GM21737 (cell line): ENCODE measurements around the gene PLPPR5.
A peak's percentile ranks its signal among the peaks of the same experiment; 100 is the strongest.
"Not testable (repeated sequence)": the region's sequence is repeated elsewhere in the genome, so short reads cannot be mapped to it uniquely, and the experiment has no call there.

Experiments
- ATAC-seq: cut with Tn5 transposase; IDR thresholded peaks from one replicate; pipeline ENCODE4 v1.9.1; 2021; ENCODE audit warnings: mild to moderate bottlenecking, moderate library complexity; ENCODE audit not compliant: unreplicated experiment

Gene PLPPR5

GRCh38 chr1:98919652-98920051, 85.0 kb downstream of the PLPPR5 start:
- ATAC-seq: no peak

GRCh38 chr1:98919211-98919610, 85.5 kb downstream of the PLPPR5 start:
- ATAC-seq: no peak

- no peak for ATAC-seq
Measured at GRCh38 chr1:98914547-98914946, 90.1 kb downstream of the PLPPR5 start.

- ATAC-seq: no peak
Measured at GRCh38 chr1:98910827-98911226, 93.8 kb downstream of the PLPPR5 start.

DNA sequence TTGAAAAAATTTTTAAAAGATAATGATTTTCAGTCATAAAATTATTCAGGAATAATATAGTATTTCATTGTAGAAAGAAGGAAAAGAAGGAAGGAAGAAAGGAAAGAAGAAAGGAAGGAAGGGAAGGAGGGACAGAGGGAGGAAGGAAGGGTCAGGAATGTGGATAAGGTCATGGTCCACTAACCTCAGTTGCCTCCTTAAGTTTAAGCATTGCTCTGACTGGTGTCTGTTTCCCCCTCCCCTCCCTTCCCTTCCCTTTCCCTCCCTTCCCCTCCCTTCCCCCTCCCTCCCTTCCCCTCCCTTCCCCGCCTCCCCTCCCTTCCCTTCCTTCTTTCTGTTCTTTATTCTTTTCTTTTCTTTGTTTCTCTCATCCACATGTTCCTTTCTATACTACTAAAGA, 95.7 kb downstream of the PLPPR5 start:
- no peak for ATAC-seq

DNA sequence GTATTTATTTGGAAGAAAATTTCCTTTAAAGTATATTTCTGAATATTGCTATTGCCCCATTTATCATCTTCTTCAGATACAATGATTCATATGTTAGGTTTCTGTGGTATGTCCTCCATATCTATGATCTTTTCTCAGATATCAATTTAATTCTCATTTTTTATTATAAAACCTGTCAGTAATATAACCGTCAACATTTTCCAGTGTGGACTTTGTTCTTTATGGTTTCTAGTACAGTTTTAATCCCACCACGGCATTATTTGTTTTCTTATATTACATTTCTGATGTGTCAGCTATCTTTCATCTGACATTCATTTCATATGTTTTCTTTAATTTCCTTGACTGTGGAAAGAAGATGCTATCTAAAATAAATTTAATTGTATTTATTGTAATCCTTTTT, 97.9 kb downstream of the PLPPR5 start:
- ATAC-seq: no peak

DNA sequence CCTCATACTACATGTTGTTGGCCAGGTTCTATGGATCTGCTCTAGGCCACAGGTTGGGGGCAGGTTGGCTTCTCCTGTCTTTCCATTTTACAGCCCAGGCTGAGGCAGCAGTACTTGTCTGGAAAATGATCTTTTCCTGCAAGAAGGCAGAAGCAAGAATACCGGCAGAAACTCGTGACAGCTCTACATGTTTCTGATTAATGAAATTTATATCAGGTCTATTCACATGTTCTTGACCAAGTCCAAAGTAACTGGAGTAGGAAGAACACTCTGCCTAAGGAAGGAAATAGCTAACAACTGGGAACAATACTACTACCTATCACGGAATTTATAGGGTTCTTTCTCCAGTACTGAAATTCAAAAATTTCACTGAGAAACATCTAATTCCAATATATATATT, 98.3 kb downstream of the PLPPR5 start:
- no peak for ATAC-seq

- ATAC-seq: no peak
Measured at GRCh38 chr1:98904684-98905083, 100.0 kb downstream of the PLPPR5 start.

GRCh38 chr1:98903726-98904125, 100.9 kb downstream of the PLPPR5 start:
- no peak for ATAC-seq

GRCh38 chr1:98903261-98903660, 101.4 kb downstream of the PLPPR5 start:
- no peak for ATAC-seq

- no peak for ATAC-seq
Measured at GRCh38 chr1:98898940-98899339, 105.7 kb downstream of the PLPPR5 start.

DNA sequence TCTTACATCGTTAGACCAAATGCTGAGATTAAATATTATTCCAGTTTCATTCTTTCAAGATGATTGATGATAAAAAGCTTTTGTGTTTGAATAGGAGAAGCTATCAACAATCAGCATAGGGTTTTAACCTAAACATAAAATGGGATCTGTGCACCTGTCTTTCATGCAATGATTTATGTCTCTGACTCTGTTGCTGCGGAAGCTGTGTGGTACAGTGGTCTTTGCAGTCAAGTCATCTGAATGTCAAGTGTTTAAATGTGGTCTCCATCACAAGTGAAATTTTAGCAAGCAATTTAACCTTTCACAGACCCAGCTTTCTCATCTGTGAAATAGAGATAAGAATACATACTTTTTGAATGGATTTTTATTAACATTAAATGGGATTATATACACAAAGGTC, 107.2 kb downstream of the PLPPR5 start:
- ATAC-seq: no peak

DNA sequence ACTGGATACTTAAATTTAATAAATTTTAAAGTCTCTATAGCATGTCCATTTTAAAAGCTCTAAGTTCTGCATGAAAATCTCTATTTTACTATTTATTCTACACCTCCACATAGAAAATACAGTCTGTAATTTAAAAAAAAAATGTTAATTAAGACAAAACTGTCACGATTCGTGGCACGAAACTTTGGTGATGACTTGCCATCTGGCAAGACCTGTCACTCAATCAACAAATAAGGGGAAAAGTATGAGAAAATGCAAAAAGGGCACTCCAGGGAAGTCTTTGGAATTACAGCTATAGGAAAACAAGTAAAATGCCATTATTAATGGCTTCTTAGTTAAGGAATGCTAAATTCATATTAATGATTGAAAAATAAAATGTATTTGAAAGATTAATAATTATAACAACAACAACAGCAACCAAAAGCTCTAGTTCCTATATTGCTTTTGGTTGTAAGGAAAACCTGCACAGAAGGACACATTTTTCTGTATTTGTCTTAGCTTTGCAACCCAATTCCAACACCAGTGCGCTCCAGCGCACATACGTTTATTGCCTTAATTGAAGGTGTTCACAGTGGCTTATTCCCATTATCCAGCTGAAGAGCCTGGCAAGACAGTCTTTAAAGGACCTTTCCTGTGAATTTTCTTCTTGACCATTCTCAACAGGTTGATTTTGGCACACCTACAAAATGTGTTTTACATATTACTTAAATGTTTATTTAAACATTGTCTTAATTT, 107.8 kb downstream of the PLPPR5 start:
- no peak for ATAC-seq

DNA sequence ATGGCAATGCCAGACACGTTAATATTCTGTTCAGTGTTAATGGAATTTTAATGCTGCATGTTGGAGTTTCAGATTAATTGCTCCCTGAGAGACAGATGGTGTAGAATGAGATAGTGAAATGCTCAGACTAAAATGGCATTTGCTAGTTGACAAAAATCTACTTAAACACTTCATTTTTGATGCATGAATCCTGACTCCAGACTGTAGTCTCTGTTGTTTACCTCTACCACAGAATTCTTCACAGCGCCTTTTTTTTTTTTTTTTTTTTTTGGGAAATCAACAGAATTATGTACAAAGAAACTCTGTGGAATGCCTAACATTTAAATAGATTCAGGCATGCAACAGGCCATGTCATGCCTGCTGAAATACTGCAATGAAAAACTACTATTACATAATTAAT, 111.3 kb downstream of the PLPPR5 start:
- ATAC-seq: no peak

DNA sequence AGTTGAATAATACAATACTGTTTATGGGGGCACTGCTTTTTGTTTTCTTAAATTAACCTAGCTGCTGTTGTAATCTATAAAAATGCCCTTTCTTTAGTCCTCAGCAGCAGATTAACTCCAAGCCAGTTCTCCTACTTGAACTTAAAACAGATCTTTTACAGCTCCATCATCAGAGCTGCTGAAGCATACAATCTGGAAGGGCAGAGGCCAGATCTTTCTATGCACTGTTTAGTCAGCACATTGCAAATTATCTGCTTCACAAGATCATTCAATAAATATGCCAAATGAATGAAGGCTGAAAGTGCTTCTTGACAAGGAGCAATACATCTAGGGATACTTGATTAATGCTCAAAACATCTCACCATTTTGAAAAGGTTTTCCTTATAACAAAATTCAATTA, 115.8 kb downstream of the PLPPR5 start:
- ATAC-seq: no peak

DNA sequence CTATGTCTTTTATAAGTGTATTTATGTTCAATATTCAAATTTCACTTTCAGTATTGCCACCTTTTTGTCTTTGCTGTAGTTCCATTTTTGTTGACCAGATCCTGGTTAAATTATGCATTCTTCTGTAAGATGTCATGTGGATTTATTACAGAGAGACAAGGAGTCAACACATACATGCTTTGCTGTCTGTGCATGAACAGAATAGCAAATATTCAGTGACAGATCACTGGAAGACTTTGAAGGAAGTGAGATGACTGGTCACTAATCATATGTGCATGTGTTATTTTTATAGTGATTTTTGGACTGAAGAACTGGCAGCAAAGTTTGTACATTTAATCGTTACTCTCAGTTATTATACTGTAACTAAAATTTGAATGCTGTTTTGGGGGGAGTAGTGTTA, 117.2 kb downstream of the PLPPR5 start:
- ATAC-seq: no peak

- no peak for ATAC-seq
Measured at GRCh38 chr1:98884864-98885263, 119.8 kb downstream of the PLPPR5 start.

GRCh38 chr1:98881901-98882300, 122.8 kb downstream of the PLPPR5 start:
- ATAC-seq: no peak

DNA sequence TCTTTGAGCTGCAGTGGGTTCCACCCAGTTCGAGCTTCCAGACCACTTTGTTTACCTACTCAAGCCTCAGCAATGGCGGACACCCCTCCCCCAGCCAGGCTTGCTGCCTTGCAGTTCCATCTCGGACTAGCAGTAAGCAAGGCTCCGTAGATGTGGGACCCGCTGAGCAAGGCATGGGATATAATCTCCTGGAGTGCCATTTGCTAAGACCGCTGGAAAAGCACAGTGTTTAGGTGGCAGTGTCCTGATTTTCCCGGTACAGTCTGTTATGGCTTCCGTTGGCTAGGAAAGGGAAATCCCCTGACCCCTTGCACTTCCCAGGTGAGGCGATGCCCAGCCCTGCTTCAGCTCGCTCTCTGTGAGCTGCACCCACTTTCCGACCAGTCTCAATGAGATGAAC, 123.4 kb downstream of the PLPPR5 start:
- not testable (repeated sequence) for ATAC-seq

- ATAC-seq: no peak
Measured at GRCh38 chr1:98874828-98875227, 129.8 kb downstream of the PLPPR5 start.

DNA sequence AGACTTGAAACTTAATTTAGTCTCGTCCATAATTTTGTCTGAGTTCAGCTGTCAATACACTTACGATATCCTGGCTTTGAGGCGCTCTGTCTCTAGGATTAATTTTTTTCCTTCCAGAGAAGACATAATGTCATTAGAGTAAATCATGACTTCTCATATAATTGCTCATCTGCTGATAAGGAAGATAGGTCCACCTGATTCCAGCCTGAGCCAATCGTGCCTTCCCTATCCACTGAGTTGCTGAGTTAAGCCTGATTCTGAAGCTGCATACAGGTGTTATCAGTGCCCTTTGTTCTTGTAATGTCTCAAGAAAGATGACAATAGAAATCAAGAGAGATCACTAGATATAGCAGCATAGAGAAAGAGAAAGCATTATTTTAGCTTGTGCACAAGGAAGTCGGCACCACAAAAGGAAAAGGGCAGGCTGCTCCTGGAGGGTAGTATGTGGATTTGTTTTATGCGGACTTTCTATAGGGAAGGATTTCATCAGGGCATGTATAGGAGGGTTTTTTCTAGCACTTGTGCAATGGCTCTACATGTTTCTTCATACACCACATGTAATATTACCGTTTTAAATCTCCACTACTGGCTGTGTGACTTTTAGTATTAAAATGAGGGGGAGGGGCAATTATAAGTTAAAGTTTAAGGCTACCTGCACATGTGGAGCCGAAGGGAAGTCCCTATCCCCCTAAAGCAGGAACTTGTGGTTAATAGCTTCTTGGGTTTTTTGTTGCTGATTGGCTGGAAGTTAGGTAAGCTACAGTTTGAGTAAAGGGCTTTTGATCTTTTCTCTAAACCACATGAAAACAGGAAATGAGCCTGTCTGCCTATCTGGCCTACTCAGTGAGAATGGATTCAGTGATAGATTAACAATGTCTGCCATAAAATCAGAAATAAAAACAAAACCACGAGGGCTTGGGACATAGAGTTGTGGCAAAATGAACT, 133.4 kb downstream of the PLPPR5 start:
- peak; percentile 96 for ATAC-seq

DNA sequence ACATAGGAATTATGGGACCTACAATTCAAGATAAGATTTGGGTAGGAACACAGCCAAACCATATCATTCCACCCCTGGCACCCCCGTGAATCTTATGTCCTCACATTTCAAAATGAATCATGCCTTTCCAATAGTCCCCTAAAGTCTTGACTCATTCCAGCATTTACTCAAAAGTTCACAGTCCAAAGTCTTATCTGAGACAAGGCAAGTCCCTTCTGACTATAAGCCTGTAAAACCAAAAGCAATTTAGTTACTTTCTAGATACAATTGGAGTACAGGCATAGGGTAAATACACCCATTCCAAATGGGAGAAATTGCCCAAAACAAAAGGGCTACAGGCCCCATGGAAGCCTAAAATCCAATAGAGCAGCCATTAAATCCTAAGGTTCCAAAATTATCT, 138.9 kb downstream of the PLPPR5 start:
- ATAC-seq: no peak
